Neural cell (in vitro differentiated cells): Measurements from ENCODE around the gene OR4F15. TPM values are rescaled to one million over a fixed set of nuclear protein-coding genes. Genes with fewer than 3 reads are reported as not detected.
"Not testable (repeated sequence)": the region's sequence is repeated elsewhere in the genome, so short reads cannot be mapped to it uniquely, and the experiment has no call there.

ENCODE experiments used
- H2AFZ ChIP-seq: fragments of 200-600, 300-800 bp; sonication (generic), shearing (Covaris generic); 2 replicates; pipeline ENCODE4 v1.6.0; 2014; ENCODE audit warnings: low read depth, mild to moderate bottlenecking, antibody characterized with exemption, low read length, moderate library complexity
- H3F3A ChIP-seq: fragments of 200-600 bp; shearing (Covaris generic); 2 replicates; pipeline ENCODE4 v1.6.1; 2016; ENCODE audit warnings: mild to moderate bottlenecking, moderate library complexity, mixed read lengths, antibody characterized with exemption, low read length; ENCODE audit not compliant: insufficient read depth, poor library complexity, severe bottlenecking
- H3K27ac ChIP-seq: fragments of 200-600, 300-800 bp; sonication (generic), shearing (Covaris generic); 2 replicates; pipeline ENCODE4 v1.5.1; 2014; ENCODE audit warnings: mild to moderate bottlenecking, low read length, moderate library complexity
- H3K27me3 ChIP-seq: fragments of 300-800, 200-600 bp; sonication (generic), shearing (Covaris generic); 2 replicates; pipeline ENCODE4 v1.6.0; 2014; ENCODE audit warnings: mild to moderate bottlenecking, low read depth, low read length, moderate library complexity; ENCODE audit not compliant: insufficient read depth
- H3K36me3 ChIP-seq: fragments of 300-800, 200-600 bp; sonication (generic), shearing (Covaris generic); 2 replicates; pipeline ENCODE4 v1.5.1; 2014; ENCODE audit warnings: mild to moderate bottlenecking, antibody characterized with exemption, low read length, moderate library complexity; ENCODE audit not compliant: insufficient read depth
- H3K4me2 ChIP-seq: fragments of 300-800, 200-600 bp; sonication (generic), shearing (Covaris generic); 2 replicates; pipeline ENCODE4 v1.6.0; 2014; ENCODE audit warnings: mild to moderate bottlenecking, low read length
- H3K4me3 ChIP-seq: fragments of 300-800, 200-600 bp; sonication (generic), shearing (Covaris generic); 2 replicates; pipeline ENCODE4 v1.5.1; 2014; ENCODE audit warnings: mild to moderate bottlenecking, low read length, moderate library complexity
- H3K79me2 ChIP-seq: fragments of 200-600 bp; shearing (Covaris generic); replicated peaks from 2 replicates; pipeline ENCODE4 v1.6.0; 2014; ENCODE audit warnings: mild to moderate bottlenecking, low read length, moderate library complexity; ENCODE audit not compliant: insufficient read depth
- H3K9ac ChIP-seq: fragments of 300-800, 200-600 bp; sonication (generic), shearing (Covaris generic); 2 replicates; pipeline ENCODE4 v1.6.1; 2016; ENCODE audit warnings: mild to moderate bottlenecking, low read length, mixed read lengths
- H3K9me2 ChIP-seq: fragments of 200-600 bp; shearing (Covaris generic); 2 replicates; pipeline ENCODE4 v1.6.1; 2016; ENCODE audit warnings: mild to moderate bottlenecking, low read length, mixed read lengths; ENCODE audit not compliant: insufficient read depth
- H3K9me3 ChIP-seq: fragments of 200-600, 300-800 bp; sonication (generic), shearing (Covaris generic); 2 replicates; pipeline ENCODE4 v1.6.1; 2016; ENCODE audit warnings: mild to moderate bottlenecking, mixed run types, low read length, moderate library complexity, mixed read lengths
- H4K20me1 ChIP-seq: fragments of 200-600 bp; shearing (Covaris generic); 2 replicates; pipeline ENCODE4 v1.6.1; 2016; ENCODE audit warnings: mild to moderate bottlenecking, mixed run types; ENCODE audit not compliant: insufficient read depth
- EP300 ChIP-seq: fragments of 450-650 bp; conservative IDR thresholded peaks from 2 replicates; pipeline ENCODE4 v1.6.1; 2014; ENCODE audit warnings: antibody characterized with exemption, mild to moderate bottlenecking, moderate library complexity; ENCODE audit not compliant: poor library complexity, severe bottlenecking
- EZH2 ChIP-seq: fragments of 200-600, 300-800 bp; shearing (Covaris generic), sonication (generic); IDR thresholded peaks from 2 replicates; pipeline ENCODE4 v1.6.1; 2014; ENCODE audit warnings: antibody characterized with exemption, low read length, borderline replicate concordance, mild to moderate bottlenecking; ENCODE audit not compliant: insufficient read depth, poor library complexity, severe bottlenecking
- MXI1 ChIP-seq: fragments of 450-650 bp; conservative IDR thresholded peaks from 2 replicates; pipeline ENCODE4 v1.6.1; 2014; ENCODE audit warnings: antibody characterized with exemption, mild to moderate bottlenecking; ENCODE audit not compliant: poor library complexity, severe bottlenecking
- POLR2AphosphoS5 ChIP-seq: IDR thresholded peaks from 2 replicates; pipeline ENCODE4 v1.6.1; 2012
- RAD21 ChIP-seq: fragments of 450-650 bp; conservative IDR thresholded peaks from 2 replicates; pipeline ENCODE4 v1.6.1; 2014; ENCODE audit warnings: antibody characterized with exemption, mild to moderate bottlenecking, moderate library complexity
- SMC3 ChIP-seq: fragments of 450-650 bp; conservative IDR thresholded peaks from 2 replicates; pipeline ENCODE4 v1.6.1; 2014; ENCODE audit warnings: antibody characterized with exemption, mild to moderate bottlenecking, moderate library complexity; ENCODE audit not compliant: poor library complexity
- TAF1 ChIP-seq: IDR thresholded peaks from 2 replicates; pipeline ENCODE4 v1.6.1; 2012; ENCODE audit warnings: low read depth
- polyA plus RNA-seq: library from polyadenylated mRNA; depleted of rRNA; stranded (reverse); fragments of >200 nt; gene quantifications from 2 replicates; pipeline ENCODE4 v1.2.3, GENCODE V29; 2014
- TF ChIP-seq, protein P1 (sequence below): IDR thresholded peaks from 2 replicates; pipeline ENCODE4 v1.6.1; 2012; ENCODE audit warnings: borderline replicate concordance
- TF ChIP-seq, protein P2 (sequence below): fragments of 450-650 bp; IDR thresholded peaks from 2 replicates; pipeline ENCODE4 v1.5.1; 2014; ENCODE audit warnings: antibody characterized with exemption, mild to moderate bottlenecking, moderate library complexity; ENCODE audit not compliant: poor library complexity, severe bottlenecking

The OR4F15 gene
- polyA plus RNA-seq, 1 donor from 2014 or later = not detected

DNA sequence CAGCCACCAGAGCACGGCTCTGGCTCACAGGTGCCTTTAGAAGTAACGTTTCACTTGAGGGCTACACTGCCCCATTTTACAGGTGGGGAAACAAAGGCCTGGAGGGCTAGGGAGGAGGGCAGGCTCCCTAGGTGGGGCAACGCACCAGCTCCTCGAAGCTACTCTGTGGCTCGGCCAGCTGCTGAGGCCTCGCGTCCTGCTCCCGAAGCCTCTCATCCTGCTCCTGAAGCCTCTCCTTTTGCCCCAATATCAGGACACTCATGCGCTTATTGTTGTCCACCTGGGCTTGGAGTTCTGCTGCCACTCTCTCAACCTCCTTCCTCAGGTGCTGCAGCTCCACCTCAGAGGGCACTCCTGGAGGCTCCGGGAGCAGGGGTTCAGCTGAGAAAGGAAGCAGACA lies 36.9 kb upstream of the OR4F15 start:
- Histone ChIP-seq H3K27ac (no peak overlapping the region), H3K4me3 (no peak overlapping the region), H3K4me2 (no peak overlapping the region), H3K27me3 (no peaks in the 10 kb centered on the region), H3K9me2 (no peaks in the 10 kb centered on the region), H3F3A (no peaks in the 10 kb centered on the region), H3K79me2 (no peaks in the 10 kb centered on the region), H2AFZ (no peak overlapping the region), H3K9ac (no peak overlapping the region), H3K9me3 (no peaks in the 10 kb centered on the region), H4K20me1 (no peaks in the 10 kb centered on the region), H3K36me3 (no peaks in the 10 kb centered on the region)
- TF ChIP-seq MXI1 (no peak), RAD21 (no peak), EZH2 (no peak), TAF1 (no peak), SMC3 (no peak), EP300 (no peak), POLR2AphosphoS5 (no peak)
- TF ChIP-seq, protein P1, sequence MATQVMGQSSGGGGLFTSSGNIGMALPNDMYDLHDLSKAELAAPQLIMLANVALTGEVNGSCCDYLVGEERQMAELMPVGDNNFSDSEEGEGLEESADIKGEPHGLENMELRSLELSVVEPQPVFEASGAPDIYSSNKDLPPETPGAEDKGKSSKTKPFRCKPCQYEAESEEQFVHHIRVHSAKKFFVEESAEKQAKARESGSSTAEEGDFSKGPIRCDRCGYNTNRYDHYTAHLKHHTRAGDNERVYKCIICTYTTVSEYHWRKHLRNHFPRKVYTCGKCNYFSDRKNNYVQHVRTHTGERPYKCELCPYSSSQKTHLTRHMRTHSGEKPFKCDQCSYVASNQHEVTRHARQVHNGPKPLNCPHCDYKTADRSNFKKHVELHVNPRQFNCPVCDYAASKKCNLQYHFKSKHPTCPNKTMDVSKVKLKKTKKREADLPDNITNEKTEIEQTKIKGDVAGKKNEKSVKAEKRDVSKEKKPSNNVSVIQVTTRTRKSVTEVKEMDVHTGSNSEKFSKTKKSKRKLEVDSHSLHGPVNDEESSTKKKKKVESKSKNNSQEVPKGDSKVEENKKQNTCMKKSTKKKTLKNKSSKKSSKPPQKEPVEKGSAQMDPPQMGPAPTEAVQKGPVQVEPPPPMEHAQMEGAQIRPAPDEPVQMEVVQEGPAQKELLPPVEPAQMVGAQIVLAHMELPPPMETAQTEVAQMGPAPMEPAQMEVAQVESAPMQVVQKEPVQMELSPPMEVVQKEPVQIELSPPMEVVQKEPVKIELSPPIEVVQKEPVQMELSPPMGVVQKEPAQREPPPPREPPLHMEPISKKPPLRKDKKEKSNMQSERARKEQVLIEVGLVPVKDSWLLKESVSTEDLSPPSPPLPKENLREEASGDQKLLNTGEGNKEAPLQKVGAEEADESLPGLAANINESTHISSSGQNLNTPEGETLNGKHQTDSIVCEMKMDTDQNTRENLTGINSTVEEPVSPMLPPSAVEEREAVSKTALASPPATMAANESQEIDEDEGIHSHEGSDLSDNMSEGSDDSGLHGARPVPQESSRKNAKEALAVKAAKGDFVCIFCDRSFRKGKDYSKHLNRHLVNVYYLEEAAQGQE = no peak
- TF ChIP-seq, protein P2, sequence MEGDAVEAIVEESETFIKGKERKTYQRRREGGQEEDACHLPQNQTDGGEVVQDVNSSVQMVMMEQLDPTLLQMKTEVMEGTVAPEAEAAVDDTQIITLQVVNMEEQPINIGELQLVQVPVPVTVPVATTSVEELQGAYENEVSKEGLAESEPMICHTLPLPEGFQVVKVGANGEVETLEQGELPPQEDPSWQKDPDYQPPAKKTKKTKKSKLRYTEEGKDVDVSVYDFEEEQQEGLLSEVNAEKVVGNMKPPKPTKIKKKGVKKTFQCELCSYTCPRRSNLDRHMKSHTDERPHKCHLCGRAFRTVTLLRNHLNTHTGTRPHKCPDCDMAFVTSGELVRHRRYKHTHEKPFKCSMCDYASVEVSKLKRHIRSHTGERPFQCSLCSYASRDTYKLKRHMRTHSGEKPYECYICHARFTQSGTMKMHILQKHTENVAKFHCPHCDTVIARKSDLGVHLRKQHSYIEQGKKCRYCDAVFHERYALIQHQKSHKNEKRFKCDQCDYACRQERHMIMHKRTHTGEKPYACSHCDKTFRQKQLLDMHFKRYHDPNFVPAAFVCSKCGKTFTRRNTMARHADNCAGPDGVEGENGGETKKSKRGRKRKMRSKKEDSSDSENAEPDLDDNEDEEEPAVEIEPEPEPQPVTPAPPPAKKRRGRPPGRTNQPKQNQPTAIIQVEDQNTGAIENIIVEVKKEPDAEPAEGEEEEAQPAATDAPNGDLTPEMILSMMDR = no peak

DNA sequence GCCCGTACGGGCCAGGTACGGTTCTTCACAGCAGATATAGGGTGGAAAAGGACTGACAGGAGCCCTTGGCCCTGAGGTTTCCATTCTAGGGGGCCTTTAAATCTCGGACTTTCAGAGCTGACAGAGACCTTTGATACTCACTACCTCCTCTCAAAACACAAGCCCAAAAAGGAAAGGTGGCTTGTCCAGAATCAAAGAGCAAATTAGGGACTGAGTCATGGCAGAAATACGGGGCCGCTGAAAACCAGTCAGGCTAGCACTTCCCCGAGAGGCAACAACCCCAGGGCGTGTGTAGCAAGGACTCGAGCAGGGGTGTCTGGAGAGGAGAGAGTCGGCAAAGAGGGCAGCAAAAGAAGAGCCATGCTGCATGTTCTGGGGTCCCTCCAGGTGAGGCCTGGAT lies 33.4 kb upstream of the OR4F15 start:
- not testable (repeated sequence) for H3K36me3 ChIP-seq, H3K4me2 ChIP-seq, H3K4me3 ChIP-seq, H3K9ac ChIP-seq, H4K20me1 ChIP-seq, H3K27me3 ChIP-seq, H3F3A ChIP-seq, H2AFZ ChIP-seq, H3K79me2 ChIP-seq, H3K9me2 ChIP-seq, H3K27ac ChIP-seq, H3K9me3 ChIP-seq

DNA sequence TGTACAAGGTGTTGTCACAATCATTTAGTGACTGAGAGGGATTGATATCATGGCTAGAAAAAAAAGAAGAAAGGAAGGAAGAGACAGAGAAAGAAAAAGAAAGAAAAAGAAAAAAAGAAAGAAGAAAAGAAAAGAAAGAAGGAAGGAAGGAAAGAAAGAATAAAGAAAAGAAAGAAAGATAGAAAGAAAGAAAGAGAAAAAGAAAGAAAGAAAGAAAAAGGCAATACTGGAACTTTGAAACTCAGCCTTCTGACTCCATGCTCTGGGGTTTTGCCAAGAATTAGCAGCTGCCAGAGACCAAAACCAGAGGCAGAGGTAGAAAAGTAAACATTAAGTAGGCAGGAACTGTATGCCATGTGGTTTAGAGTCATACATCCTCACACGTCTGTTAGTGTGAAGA lies 31.8 kb upstream of the OR4F15 start:
- not testable (repeated sequence) for H3K27me3 ChIP-seq, H3F3A ChIP-seq, H3K4me2 ChIP-seq, H3K9ac ChIP-seq, H3K79me2 ChIP-seq, H3K9me2 ChIP-seq, H3K27ac ChIP-seq, H3K9me3 ChIP-seq, H3K4me3 ChIP-seq, H4K20me1 ChIP-seq, H3K36me3 ChIP-seq, H2AFZ ChIP-seq
